Neural cell (in vitro differentiated cells): Measurements from ENCODE around the gene CREB3L1. TPM values are rescaled to one million over a fixed set of nuclear protein-coding genes. Genes with fewer than 3 reads are reported as not detected.

Source experiments
- H2AFZ ChIP-seq: fragments of 200-600, 300-800 bp; sonication (generic), shearing (Covaris generic); 2 replicates; pipeline ENCODE4 v1.6.0; 2014; ENCODE audit warnings: low read depth, mild to moderate bottlenecking, antibody characterized with exemption, low read length, moderate library complexity
- H3F3A ChIP-seq: fragments of 200-600 bp; shearing (Covaris generic); 2 replicates; pipeline ENCODE4 v1.6.1; 2016; ENCODE audit warnings: mild to moderate bottlenecking, moderate library complexity, mixed read lengths, antibody characterized with exemption, low read length; ENCODE audit not compliant: insufficient read depth, poor library complexity, severe bottlenecking
- H3K27ac ChIP-seq: fragments of 200-600, 300-800 bp; sonication (generic), shearing (Covaris generic); 2 replicates; pipeline ENCODE4 v1.5.1; 2014; ENCODE audit warnings: mild to moderate bottlenecking, low read length, moderate library complexity
- H3K27me3 ChIP-seq: fragments of 300-800, 200-600 bp; sonication (generic), shearing (Covaris generic); 2 replicates; pipeline ENCODE4 v1.6.0; 2014; ENCODE audit warnings: mild to moderate bottlenecking, low read depth, low read length, moderate library complexity; ENCODE audit not compliant: insufficient read depth
- H3K36me3 ChIP-seq: fragments of 300-800, 200-600 bp; sonication (generic), shearing (Covaris generic); 2 replicates; pipeline ENCODE4 v1.5.1; 2014; ENCODE audit warnings: mild to moderate bottlenecking, antibody characterized with exemption, low read length, moderate library complexity; ENCODE audit not compliant: insufficient read depth
- H3K4me2 ChIP-seq: fragments of 300-800, 200-600 bp; sonication (generic), shearing (Covaris generic); 2 replicates; pipeline ENCODE4 v1.6.0; 2014; ENCODE audit warnings: mild to moderate bottlenecking, low read length
- H3K4me3 ChIP-seq: fragments of 300-800, 200-600 bp; sonication (generic), shearing (Covaris generic); 2 replicates; pipeline ENCODE4 v1.5.1; 2014; ENCODE audit warnings: mild to moderate bottlenecking, low read length, moderate library complexity
- H3K79me2 ChIP-seq: fragments of 200-600 bp; shearing (Covaris generic); replicated peaks from 2 replicates; pipeline ENCODE4 v1.6.0; 2014; ENCODE audit warnings: mild to moderate bottlenecking, low read length, moderate library complexity; ENCODE audit not compliant: insufficient read depth
- H3K9ac ChIP-seq: fragments of 300-800, 200-600 bp; sonication (generic), shearing (Covaris generic); 2 replicates; pipeline ENCODE4 v1.6.1; 2016; ENCODE audit warnings: mild to moderate bottlenecking, low read length, mixed read lengths
- H3K9me2 ChIP-seq: fragments of 200-600 bp; shearing (Covaris generic); 2 replicates; pipeline ENCODE4 v1.6.1; 2016; ENCODE audit warnings: mild to moderate bottlenecking, low read length, mixed read lengths; ENCODE audit not compliant: insufficient read depth
- H3K9me3 ChIP-seq: fragments of 200-600, 300-800 bp; sonication (generic), shearing (Covaris generic); 2 replicates; pipeline ENCODE4 v1.6.1; 2016; ENCODE audit warnings: mild to moderate bottlenecking, mixed run types, low read length, moderate library complexity, mixed read lengths
- H4K20me1 ChIP-seq: fragments of 200-600 bp; shearing (Covaris generic); 2 replicates; pipeline ENCODE4 v1.6.1; 2016; ENCODE audit warnings: mild to moderate bottlenecking, mixed run types; ENCODE audit not compliant: insufficient read depth
- EP300 ChIP-seq: fragments of 450-650 bp; conservative IDR thresholded peaks from 2 replicates; pipeline ENCODE4 v1.6.1; 2014; ENCODE audit warnings: antibody characterized with exemption, mild to moderate bottlenecking, moderate library complexity; ENCODE audit not compliant: poor library complexity, severe bottlenecking
- EZH2 ChIP-seq: fragments of 200-600, 300-800 bp; shearing (Covaris generic), sonication (generic); IDR thresholded peaks from 2 replicates; pipeline ENCODE4 v1.6.1; 2014; ENCODE audit warnings: antibody characterized with exemption, low read length, borderline replicate concordance, mild to moderate bottlenecking; ENCODE audit not compliant: insufficient read depth, poor library complexity, severe bottlenecking
- MXI1 ChIP-seq: fragments of 450-650 bp; conservative IDR thresholded peaks from 2 replicates; pipeline ENCODE4 v1.6.1; 2014; ENCODE audit warnings: antibody characterized with exemption, mild to moderate bottlenecking; ENCODE audit not compliant: poor library complexity, severe bottlenecking
- POLR2AphosphoS5 ChIP-seq: IDR thresholded peaks from 2 replicates; pipeline ENCODE4 v1.6.1; 2012
- RAD21 ChIP-seq: fragments of 450-650 bp; conservative IDR thresholded peaks from 2 replicates; pipeline ENCODE4 v1.6.1; 2014; ENCODE audit warnings: antibody characterized with exemption, mild to moderate bottlenecking, moderate library complexity
- SMC3 ChIP-seq: fragments of 450-650 bp; conservative IDR thresholded peaks from 2 replicates; pipeline ENCODE4 v1.6.1; 2014; ENCODE audit warnings: antibody characterized with exemption, mild to moderate bottlenecking, moderate library complexity; ENCODE audit not compliant: poor library complexity
- TAF1 ChIP-seq: IDR thresholded peaks from 2 replicates; pipeline ENCODE4 v1.6.1; 2012; ENCODE audit warnings: low read depth
- polyA plus RNA-seq: library from polyadenylated mRNA; depleted of rRNA; stranded (reverse); fragments of >200 nt; gene quantifications from 2 replicates; pipeline ENCODE4 v1.2.3, GENCODE V29; 2014
- TF ChIP-seq, protein P1 (sequence below): fragments of 450-650 bp; IDR thresholded peaks from 2 replicates; pipeline ENCODE4 v1.5.1; 2014; ENCODE audit warnings: antibody characterized with exemption, mild to moderate bottlenecking, moderate library complexity; ENCODE audit not compliant: poor library complexity, severe bottlenecking
- TF ChIP-seq, protein P2 (sequence below): IDR thresholded peaks from 2 replicates; pipeline ENCODE4 v1.6.1; 2012; ENCODE audit warnings: borderline replicate concordance

CREB3L1 gene
- polyA plus RNA-seq, 1 donor from 2014 or later = not detected

DNA sequence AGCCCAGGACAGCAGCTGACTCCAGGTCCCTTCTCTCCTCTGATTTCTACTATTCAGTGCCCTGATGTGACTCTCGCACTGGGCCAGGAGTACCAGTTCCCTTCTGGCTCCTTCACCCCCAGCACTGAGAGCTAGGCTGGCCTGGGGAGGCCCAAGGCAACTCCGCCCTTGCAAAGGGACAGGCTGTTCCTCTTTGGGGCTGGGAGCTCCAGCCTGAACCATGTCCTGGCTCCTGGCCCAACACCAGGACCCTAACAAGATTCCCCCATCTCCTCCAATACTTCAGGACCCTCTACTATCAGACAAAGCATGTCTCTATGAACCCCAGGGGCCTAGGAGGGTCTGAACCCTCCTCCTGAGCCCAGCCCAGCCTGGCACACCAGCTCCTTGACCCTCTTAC lies 12.5 kb downstream of the CREB3L1 start:
- no peak overlapping the region for H3K4me2 ChIP-seq
- TF ChIP-seq EP300 (no peak), TAF1 (no peak), POLR2AphosphoS5 (no peak), EZH2 (no peak), MXI1 (no peak), RAD21 (no peak), SMC3 (no peak)
- TF ChIP-seq, protein P1, sequence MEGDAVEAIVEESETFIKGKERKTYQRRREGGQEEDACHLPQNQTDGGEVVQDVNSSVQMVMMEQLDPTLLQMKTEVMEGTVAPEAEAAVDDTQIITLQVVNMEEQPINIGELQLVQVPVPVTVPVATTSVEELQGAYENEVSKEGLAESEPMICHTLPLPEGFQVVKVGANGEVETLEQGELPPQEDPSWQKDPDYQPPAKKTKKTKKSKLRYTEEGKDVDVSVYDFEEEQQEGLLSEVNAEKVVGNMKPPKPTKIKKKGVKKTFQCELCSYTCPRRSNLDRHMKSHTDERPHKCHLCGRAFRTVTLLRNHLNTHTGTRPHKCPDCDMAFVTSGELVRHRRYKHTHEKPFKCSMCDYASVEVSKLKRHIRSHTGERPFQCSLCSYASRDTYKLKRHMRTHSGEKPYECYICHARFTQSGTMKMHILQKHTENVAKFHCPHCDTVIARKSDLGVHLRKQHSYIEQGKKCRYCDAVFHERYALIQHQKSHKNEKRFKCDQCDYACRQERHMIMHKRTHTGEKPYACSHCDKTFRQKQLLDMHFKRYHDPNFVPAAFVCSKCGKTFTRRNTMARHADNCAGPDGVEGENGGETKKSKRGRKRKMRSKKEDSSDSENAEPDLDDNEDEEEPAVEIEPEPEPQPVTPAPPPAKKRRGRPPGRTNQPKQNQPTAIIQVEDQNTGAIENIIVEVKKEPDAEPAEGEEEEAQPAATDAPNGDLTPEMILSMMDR = no peak
- TF ChIP-seq, protein P2, sequence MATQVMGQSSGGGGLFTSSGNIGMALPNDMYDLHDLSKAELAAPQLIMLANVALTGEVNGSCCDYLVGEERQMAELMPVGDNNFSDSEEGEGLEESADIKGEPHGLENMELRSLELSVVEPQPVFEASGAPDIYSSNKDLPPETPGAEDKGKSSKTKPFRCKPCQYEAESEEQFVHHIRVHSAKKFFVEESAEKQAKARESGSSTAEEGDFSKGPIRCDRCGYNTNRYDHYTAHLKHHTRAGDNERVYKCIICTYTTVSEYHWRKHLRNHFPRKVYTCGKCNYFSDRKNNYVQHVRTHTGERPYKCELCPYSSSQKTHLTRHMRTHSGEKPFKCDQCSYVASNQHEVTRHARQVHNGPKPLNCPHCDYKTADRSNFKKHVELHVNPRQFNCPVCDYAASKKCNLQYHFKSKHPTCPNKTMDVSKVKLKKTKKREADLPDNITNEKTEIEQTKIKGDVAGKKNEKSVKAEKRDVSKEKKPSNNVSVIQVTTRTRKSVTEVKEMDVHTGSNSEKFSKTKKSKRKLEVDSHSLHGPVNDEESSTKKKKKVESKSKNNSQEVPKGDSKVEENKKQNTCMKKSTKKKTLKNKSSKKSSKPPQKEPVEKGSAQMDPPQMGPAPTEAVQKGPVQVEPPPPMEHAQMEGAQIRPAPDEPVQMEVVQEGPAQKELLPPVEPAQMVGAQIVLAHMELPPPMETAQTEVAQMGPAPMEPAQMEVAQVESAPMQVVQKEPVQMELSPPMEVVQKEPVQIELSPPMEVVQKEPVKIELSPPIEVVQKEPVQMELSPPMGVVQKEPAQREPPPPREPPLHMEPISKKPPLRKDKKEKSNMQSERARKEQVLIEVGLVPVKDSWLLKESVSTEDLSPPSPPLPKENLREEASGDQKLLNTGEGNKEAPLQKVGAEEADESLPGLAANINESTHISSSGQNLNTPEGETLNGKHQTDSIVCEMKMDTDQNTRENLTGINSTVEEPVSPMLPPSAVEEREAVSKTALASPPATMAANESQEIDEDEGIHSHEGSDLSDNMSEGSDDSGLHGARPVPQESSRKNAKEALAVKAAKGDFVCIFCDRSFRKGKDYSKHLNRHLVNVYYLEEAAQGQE = no peak
- H3K9ac ChIP-seq = no peak overlapping the region
- no peaks in the 10 kb centered on the region for H4K20me1 ChIP-seq
- H3K36me3 ChIP-seq = no peaks in the 10 kb centered on the region
- no peaks in the 10 kb centered on the region for H3F3A ChIP-seq
- no peaks in the 10 kb centered on the region for H3K9me3 ChIP-seq
- H3K27me3 ChIP-seq = no peaks in the 10 kb centered on the region
- H3K27ac ChIP-seq = no peak overlapping the region
- H2AFZ ChIP-seq = no peak overlapping the region
- no peak overlapping the region for H3K4me3 ChIP-seq
- H3K9me2 ChIP-seq = no peaks in the 10 kb centered on the region
- no peaks in the 10 kb centered on the region for H3K79me2 ChIP-seq

DNA sequence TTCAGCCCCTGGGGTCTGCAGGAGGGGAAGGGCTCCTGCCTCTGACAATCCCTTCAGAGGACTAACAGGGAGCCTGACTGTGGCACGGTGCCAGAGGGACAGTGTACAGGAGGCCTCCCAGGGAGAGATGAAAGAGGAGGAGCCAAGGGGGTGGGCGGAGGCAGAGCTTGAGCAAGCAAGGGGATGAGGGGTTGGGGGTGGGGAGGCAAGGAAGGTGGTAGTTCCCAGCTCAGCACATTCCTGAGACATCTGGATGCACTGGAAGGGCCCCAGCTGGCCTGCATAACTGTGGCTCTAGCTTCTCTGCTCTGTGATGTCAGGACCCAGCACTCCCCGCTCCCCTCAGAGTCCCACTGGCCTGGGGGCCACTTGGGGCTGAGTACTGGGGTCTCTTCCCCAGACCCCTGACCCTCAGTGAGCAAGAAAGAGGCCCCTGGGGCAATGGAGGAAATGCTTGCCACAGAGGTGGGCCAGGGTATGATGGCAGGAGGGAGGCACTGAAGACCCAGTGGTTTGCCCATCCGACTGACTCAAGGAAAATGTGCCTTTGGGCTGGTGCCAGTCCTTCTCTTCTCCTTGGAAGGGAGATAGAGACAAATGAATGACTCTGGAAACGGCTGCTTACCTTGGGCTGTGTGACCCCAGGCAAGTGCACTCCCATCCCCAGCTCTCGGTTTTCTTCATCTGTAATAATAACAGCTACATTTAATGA lies 13.3 kb downstream of the CREB3L1 start:
- TF ChIP-seq SMC3 = no peak
- no peak for TF ChIP-seq POLR2AphosphoS5
- TF ChIP-seq MXI1 = no peak
- TF ChIP-seq TAF1 = no peak
- TF ChIP-seq RAD21 = no peak
- TF ChIP-seq, protein P1 = no peak
- TF ChIP-seq EP300 = no peak
- no peak for TF ChIP-seq EZH2
- H3K4me3 ChIP-seq = no peak overlapping the region
- H3K9me3 ChIP-seq = no peaks in the 10 kb centered on the region
- H2AFZ ChIP-seq = no peak overlapping the region
- no peaks in the 10 kb centered on the region for H4K20me1 ChIP-seq
- H3K9me2 ChIP-seq = no peaks in the 10 kb centered on the region
- no peaks in the 10 kb centered on the region for H3K27me3 ChIP-seq
- no peaks in the 10 kb centered on the region for H3F3A ChIP-seq
- no peak overlapping the region for H3K27ac ChIP-seq
- no peaks in the 10 kb centered on the region for H3K79me2 ChIP-seq
- H3K36me3 ChIP-seq = no peaks in the 10 kb centered on the region
- H3K4me2 ChIP-seq = no peak overlapping the region
- no peak overlapping the region for H3K9ac ChIP-seq
